Activated B cell treated with CpG ODN at 0.5 μM for 24 hours (primary cell): ENCODE results near the gene SUOX. TPM values are rescaled to one million over a fixed set of nuclear protein-coding genes. Genes with fewer than 3 reads are reported as not detected.
"Not testable (repeated sequence)": the region's sequence is repeated elsewhere in the genome, so short reads cannot be mapped to it uniquely, and the experiment has no call there.

Experiments
- ATAC-seq: fragments of 200-7000 bp; cut with Tn5 transposase; one replicate; pipeline ENCODE4 v1.10.0; 2021; ENCODE audit warnings: low read depth, mild to moderate bottlenecking, moderate library complexity
- CTCF ChIA-PET: fragments of 350-600 bp; sonication (Branson Sonifier 250); formaldehyde crosslinking; loops from one replicate; lab custom pipeline; 2021; ENCODE audit warnings: antibody characterized with exemption; lab: Charles Lee
- POLR2A ChIA-PET: fragments of 350-600 bp; sonication (Branson Sonifier 250); formaldehyde crosslinking; loops from one replicate; lab custom pipeline; 2021; ENCODE audit warnings: antibody characterized with exemption; lab: Charles Lee
- DNase-seq: peaks from one replicate; pipeline ENCODE4 v3.0.0; 2022
- H3K27ac Mint-ChIP-seq: one replicate; pipeline ENCODE4 v1.8.0; 2020; ENCODE audit warnings: mixed read lengths
- H3K27me3 Mint-ChIP-seq: one replicate; pipeline ENCODE4 v1.8.0; 2021; ENCODE audit warnings: mixed read lengths
- H3K36me3 Mint-ChIP-seq: one replicate; pipeline ENCODE4 v1.8.0; 2021; ENCODE audit warnings: low read depth, mixed read lengths
- H3K4me1 Mint-ChIP-seq: one replicate; pipeline ENCODE4 v1.8.0; 2021; ENCODE audit warnings: mixed read lengths
- H3K4me3 Mint-ChIP-seq: one replicate; pipeline ENCODE4 v1.8.0; 2020; ENCODE audit warnings: mild to moderate bottlenecking, mixed read lengths
- H3K9me3 Mint-ChIP-seq: one replicate; pipeline ENCODE4 v1.8.0; 2020; ENCODE audit warnings: mixed read lengths
- intact Hi-C: fragments of 100-400 bp; cut with micrococcal nuclease; formaldehyde crosslinking; loops from one replicate; pipeline ENCODE4 v1.15.1; 2024
- total RNA-seq: library from RNA; stranded (reverse); gene quantifications from 2 replicates; pipeline ENCODE4 v1.2.3, GENCODE V29; 2022
- TF ChIP-seq, protein P1 (sequence below): fragments of 200-600 bp; IDR thresholded peaks from one replicate; pipeline ENCODE4 v1.8.0; 2022; ENCODE audit warnings: antibody characterized with exemption, mild to moderate bottlenecking

SUOX gene
- total RNA-seq, 1 donor from 2014 or later = 5.6 TPM

DNA sequence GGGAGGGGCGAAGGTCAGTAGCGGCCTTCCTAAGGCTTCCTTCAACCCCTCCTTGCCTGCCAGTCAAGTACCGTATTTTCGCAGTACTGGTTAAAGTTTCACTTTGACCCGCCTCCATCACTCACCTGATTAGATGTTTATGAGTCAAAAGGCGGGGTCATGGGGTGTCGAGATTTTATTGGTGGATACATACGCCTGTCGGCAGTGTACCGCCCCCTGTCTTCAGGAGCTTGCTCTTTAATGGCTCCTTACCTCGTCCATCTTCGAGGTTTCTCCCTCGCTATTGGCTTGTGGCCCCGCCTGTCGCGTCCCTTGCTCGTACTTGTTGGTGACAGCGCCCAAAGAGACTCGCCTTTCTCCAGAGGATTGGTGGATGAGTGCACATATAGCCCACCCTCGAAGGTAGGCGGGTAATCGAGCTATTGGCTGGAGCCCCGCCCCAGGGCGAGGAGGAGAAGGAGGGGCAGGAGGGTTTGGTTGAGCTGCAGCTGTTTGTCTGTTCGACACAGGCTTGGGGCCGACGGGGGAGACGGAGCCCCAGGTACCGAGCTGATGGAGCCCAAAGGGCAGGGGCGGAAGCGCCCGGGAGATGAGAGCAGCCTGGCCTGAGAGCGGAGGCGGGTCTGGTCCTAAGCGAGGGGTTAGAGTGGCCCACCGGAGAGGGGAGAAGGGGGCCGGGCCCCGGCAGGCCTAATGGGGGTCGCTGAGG is 23.3 kb upstream of the SUOX start, which contains the start of gene RAB5B:
RAB5B (plus strand) TSS at position 480 of the 709 bp plus-strand sequence. CDS start 12,883 bp downstream, outside the sequence.
- Mint-ChIP-seq H3K4me1 (peaks cover 27% of the 10 kb centered on the region), H3K36me3 (peaks cover 21% of the 10 kb centered on the region), H3K27ac (no peak within 1 kb of the TSS), H3K9me3 (no peaks in the 10 kb centered on the region), H3K27me3 (no peaks in the 10 kb centered on the region), H3K4me3 (no peak within 1 kb of the TSS)
- intact Hi-C loops = loop anchor here (1.0 to 5.0 kb wide), 14 partner anchors 7 to 664 kb away; partner anchors contain the start of genes CDK2, CS, DGKA and DNAJC14
- TF ChIP-seq, protein P1, sequence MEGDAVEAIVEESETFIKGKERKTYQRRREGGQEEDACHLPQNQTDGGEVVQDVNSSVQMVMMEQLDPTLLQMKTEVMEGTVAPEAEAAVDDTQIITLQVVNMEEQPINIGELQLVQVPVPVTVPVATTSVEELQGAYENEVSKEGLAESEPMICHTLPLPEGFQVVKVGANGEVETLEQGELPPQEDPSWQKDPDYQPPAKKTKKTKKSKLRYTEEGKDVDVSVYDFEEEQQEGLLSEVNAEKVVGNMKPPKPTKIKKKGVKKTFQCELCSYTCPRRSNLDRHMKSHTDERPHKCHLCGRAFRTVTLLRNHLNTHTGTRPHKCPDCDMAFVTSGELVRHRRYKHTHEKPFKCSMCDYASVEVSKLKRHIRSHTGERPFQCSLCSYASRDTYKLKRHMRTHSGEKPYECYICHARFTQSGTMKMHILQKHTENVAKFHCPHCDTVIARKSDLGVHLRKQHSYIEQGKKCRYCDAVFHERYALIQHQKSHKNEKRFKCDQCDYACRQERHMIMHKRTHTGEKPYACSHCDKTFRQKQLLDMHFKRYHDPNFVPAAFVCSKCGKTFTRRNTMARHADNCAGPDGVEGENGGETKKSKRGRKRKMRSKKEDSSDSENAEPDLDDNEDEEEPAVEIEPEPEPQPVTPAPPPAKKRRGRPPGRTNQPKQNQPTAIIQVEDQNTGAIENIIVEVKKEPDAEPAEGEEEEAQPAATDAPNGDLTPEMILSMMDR = no peak
- ATAC-seq = peak; percentile 87
- CTCF ChIA-PET = interaction anchor here (0.6 to 1.6 kb wide), 11 partner anchors 11 to 293 kb away, joined by 3 to 7 read pairs (median 3); partner anchors contain the start of genes MYL6, PYM1 and SUOX
- POLR2A ChIA-PET = interaction anchor here (0.5 to 3.0 kb wide), 39 partner anchors 9 to 1920 kb away, joined by 3 to 33 read pairs (median 6); partner anchors contain the start of genes BLOC1S1, DNAJC14, ESYT1 and HOXC4
- DNase-seq = peak; percentile 83

DNA sequence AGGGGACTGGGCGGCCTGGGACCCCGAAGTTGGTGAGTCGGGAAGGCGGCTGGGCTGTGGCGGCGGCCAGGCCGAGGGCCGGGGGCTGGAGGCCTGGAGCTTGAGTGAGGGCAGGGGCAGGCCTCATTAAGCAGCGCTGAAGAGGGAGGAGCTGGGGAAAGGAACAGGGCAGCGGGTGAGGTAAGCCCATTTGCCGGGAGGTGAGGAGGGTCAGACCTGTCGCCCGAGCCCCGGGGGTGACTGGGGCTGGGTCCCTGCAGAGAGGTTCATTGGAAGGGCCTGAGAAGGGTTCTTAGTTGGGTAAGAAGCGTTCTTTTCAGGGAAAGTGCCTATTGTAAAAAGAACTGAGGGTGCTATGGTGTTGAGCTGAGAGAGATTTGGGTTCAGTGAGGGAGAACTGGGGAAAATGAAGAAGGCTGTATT is 22.8 kb upstream of the SUOX start:
- Mint-ChIP-seq H3K4me1 (peaks cover 30% of the 10 kb centered on the region), H3K27me3 (no peaks in the 10 kb centered on the region), H3K4me3 (no peak overlapping the region), H3K36me3 (peaks cover 27% of the 10 kb centered on the region), H3K27ac (no peak overlapping the region), H3K9me3 (no peaks in the 10 kb centered on the region)
- intact Hi-C loops = loop anchor here (1.0 to 5.0 kb wide), 5 partner anchors 8 to 663 kb away; partner anchors contain the start of genes CDK2, DNAJC14, NABP2 and PMEL
- CTCF ChIA-PET = interaction anchor here (0.6 to 1.6 kb wide), 12 partner anchors 10 to 292 kb away, joined by 3 to 7 read pairs (median 3); partner anchors contain the start of genes MYL6, PYM1 and SUOX
- TF ChIP-seq, protein P1 = no peak
- ATAC-seq (no peak), DNase-seq (no peak)
- POLR2A ChIA-PET = interaction anchor here (0.5 to 3.0 kb wide), 37 partner anchors 8 to 1921 kb away, joined by 3 to 33 read pairs (median 6); partner anchors contain the start of genes BLOC1S1, DNAJC14, ESYT1 and HOXC4

DNA sequence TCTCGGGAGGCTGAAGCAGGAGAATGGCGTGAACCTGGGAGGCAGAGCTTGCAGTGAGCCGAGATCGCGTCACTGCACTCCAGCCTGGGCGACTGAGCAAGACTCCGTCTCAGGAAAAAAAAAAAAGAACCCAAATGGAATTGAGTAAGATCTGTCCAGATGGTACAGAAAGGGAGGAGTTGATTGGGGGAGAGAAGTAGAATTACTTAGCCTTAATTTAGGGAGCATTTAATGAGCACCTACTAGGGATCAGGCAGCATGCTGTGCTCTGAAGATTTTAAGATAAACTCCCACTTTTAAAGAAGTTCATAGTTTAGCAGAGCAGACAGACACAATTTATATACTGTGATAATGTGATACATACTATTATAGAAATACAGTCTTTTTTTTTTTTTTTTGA is 18.7 kb upstream of the SUOX start:
- peaks cover 38% of the 10 kb centered on the region for H3K4me1 Mint-ChIP-seq
- no peaks in the 10 kb centered on the region for H3K27me3 Mint-ChIP-seq
- DNase-seq = no peak
- no peak overlapping the region for H3K27ac Mint-ChIP-seq
- CTCF ChIA-PET = no interaction called here
- no peak overlapping the region for H3K4me3 Mint-ChIP-seq
- no peak for ATAC-seq
- TF ChIP-seq, protein P1 = no peak
- intact Hi-C loops = no loop called here
- H3K9me3 Mint-ChIP-seq = no peaks in the 10 kb centered on the region
- POLR2A ChIA-PET = interaction anchor here (0.6 kb wide), 1 partner anchor 9 kb away, joined by 3 read pairs; no protein-coding TSS in a partner anchor
- peaks cover 44% of the 10 kb centered on the region for H3K36me3 Mint-ChIP-seq

DNA sequence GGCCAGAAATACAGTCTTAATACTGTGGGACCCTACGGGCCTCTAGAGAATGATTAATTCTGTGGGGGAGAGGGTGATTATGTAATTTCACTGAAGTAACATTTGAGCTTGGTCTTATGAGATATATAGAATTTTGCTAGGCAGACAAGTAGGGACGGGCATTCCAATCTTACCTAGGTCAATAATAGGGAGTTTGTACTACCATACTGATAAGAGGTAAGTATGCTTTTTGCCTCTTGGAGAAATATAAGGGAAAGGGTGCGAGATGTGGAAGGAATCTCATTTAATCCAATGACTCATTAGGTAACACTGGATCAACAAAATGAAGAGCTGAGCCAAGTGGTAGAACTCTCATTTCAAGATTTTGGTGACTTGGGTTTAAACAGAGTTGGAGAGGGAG is 18.0 kb upstream of the SUOX start:
- no peak for DNase-seq
- ChIA-PET POLR2A (no interaction called here), CTCF (no interaction called here)
- Mint-ChIP-seq H3K36me3 (peaks cover 48% of the 10 kb centered on the region), H3K4me1 (peaks cover 43% of the 10 kb centered on the region), H3K27ac (no peak overlapping the region), H3K9me3 (no peaks in the 10 kb centered on the region), H3K27me3 (no peaks in the 10 kb centered on the region), H3K4me3 (no peak overlapping the region)
- ATAC-seq = no peak
- intact Hi-C loops = no loop called here
- TF ChIP-seq, protein P1 = no peak

DNA sequence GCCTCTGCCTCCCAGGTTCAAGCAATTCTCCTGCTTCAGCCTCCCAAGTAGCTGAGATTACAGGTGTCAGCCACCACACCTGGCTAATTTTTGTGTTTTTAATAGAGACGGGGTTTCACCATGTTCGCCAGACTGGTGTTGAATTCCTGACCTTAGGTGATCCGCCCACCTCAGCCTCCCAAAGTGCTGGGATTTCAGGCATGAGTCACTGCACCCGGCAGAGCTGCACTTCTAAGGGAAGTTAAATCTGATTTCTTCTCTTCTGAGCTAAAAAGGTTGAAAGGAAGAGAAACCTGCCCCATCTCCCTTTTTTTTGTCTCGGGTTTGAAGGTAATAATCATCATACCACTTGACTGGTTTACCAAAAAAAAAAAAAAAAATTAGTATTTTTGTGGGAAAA is 15.2 kb upstream of the SUOX start:
- H3K4me3 Mint-ChIP-seq = not testable (repeated sequence)

More for the DNA sequence above, 15.2 kb upstream of the SUOX start:
- intact Hi-C loops = loop anchor here (1.0 kb wide), 1 partner anchor 8 kb away; the partner anchor contains the start of gene RAB5B
- not testable (repeated sequence) for H3K9me3 Mint-ChIP-seq, H3K27ac Mint-ChIP-seq, ATAC-seq, H3K27me3 Mint-ChIP-seq, DNase-seq
- ChIA-PET POLR2A (interaction anchor here (0.6 to 3.2 kb wide), 6 partner anchors 8 to 1657 kb away, joined by 3 to 33 read pairs (median 4); partner anchors contain the start of gene RAB5B), CTCF (interaction anchor here (1.7 to 2.3 kb wide), 3 partner anchors 14 to 243 kb away, joined by 3 to 13 read pairs (median 6); partner anchors contain the start of gene SUOX)
- H3K4me1 Mint-ChIP-seq = peaks cover 36% of the 10 kb centered on the region
- H3K36me3 Mint-ChIP-seq = peaks cover 60% of the 10 kb centered on the region
